Measurements from ENCODE around the gene TMEM117.
A peak's percentile ranks its signal among the peaks of the same experiment; 100 is the strongest.

The TMEM117 gene

DNA sequence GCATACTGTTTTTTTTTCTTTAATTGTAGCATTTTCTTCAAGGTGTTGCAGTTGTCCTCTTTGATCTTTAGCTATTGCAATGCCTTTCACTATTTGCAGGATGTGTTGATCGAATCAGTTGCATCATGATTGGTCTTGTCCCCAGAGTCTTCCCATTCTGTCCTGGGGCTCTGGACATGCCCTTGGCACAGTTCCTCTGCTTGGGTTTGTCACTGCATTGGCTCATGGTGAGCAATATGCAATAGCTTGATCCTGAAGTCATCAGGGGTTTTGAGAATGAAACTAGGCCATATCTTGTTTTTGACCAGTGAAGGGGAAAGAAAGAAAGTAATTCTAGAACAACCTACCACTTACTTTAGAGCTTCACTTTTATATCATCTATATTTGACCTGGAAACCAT, 281.5 kb downstream of the TMEM117 start:
- TF ChIP-seq, protein P1, sequence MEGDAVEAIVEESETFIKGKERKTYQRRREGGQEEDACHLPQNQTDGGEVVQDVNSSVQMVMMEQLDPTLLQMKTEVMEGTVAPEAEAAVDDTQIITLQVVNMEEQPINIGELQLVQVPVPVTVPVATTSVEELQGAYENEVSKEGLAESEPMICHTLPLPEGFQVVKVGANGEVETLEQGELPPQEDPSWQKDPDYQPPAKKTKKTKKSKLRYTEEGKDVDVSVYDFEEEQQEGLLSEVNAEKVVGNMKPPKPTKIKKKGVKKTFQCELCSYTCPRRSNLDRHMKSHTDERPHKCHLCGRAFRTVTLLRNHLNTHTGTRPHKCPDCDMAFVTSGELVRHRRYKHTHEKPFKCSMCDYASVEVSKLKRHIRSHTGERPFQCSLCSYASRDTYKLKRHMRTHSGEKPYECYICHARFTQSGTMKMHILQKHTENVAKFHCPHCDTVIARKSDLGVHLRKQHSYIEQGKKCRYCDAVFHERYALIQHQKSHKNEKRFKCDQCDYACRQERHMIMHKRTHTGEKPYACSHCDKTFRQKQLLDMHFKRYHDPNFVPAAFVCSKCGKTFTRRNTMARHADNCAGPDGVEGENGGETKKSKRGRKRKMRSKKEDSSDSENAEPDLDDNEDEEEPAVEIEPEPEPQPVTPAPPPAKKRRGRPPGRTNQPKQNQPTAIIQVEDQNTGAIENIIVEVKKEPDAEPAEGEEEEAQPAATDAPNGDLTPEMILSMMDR (conservative IDR thresholded peaks at IDR 0.05; ENCODE audit: low read depth, low read length): no peak
- DNase-seq (ENCODE audit: low read depth): no peak
- H3K4me3 ChIP-seq (ENCODE audit: low read depth, low read length): no peak overlapping the region

DNA sequence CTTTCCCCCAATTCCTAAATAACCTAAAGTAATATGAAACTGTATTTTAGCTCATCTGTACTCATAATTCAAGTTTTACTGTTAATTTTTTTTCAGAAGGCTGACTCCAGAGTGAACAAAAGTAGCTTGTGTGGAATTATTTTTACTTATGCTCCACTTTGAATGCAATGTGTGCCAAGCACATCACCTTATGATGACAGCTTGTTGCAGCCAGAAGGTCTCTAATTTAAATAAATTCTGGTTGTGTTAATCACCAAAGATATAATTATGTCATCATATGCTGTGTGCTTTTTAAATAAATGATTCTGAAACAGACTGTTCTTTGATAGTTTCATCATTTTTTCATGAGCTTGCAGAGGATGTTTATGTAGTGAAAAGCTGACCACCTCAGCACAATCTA, 283.1 kb downstream of the TMEM117 start:
- TF ChIP-seq, protein P1 (conservative IDR thresholded peaks at IDR 0.05; ENCODE audit: low read depth, low read length): no peak
- no peak overlapping the region for H3K4me3 ChIP-seq (ENCODE audit: low read depth, low read length)
- no peak for DNase-seq (ENCODE audit: low read depth)

DNA sequence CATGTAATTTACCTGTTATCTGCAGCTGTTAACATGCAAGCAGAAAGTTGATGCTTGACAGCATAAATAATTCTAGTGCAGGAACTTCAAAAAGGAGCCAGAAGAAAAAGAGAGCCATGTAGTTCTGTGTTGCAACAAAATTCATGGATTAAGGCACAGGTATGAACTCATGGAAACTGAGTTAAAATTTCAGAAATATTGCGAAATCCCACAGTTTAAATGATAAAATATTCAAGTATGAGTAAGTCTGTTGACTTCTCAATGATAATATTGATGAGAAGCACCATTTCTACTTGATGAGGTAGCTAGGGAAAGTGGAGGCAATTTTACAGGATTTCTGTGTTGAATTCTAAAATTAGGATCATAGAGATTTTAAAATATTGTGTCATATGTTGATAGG, 290.9 kb downstream of the TMEM117 start:
- no peak for DNase-seq (ENCODE audit: low read depth)
- no peak overlapping the region for H3K4me3 ChIP-seq (ENCODE audit: low read depth, low read length)
- TF ChIP-seq, protein P1 (conservative IDR thresholded peaks at IDR 0.05; ENCODE audit: low read depth, low read length): no peak

DNA sequence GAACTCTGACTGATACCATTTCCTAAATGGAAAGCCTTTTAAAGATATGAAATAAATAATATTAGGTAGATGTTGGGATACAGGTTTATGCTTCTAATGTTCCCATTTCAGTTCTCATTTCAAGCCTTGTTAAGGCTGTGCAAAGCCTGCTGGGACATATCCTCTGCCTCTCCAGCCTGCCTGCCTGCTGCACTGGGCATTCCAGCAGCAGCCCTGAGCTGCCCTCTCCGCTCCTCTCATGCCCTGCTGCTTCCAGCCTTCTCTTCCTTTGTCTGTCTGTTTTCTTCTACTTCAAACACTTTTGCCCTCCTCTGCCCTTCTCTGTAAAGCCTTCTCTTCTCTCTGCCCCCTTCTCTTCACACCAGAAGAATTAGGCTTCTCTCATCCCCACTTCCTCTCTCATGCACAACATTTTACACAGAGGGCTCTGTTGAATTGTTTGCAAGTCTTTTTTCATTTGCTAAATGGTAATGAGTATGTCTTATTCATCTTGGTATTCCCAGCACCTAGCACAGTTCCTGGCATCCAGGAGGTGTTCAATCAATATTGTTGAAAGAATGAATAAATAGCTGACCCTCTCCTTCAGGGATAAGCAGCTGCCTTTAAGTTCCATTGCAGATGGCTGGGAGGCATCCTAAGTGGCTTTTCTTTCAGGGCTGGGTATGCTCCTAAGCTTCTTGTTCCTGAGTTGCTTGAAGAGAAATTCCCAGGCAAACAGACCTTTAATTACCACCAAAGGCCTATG, 292.3 kb downstream of the TMEM117 start:
- H3K4me3 ChIP-seq (ENCODE audit: low read depth, low read length): no peak overlapping the region
- DNase-seq (ENCODE audit: low read depth): no peak
- TF ChIP-seq, protein P1 (conservative IDR thresholded peaks at IDR 0.05; ENCODE audit: low read depth, low read length): no peak

DNA sequence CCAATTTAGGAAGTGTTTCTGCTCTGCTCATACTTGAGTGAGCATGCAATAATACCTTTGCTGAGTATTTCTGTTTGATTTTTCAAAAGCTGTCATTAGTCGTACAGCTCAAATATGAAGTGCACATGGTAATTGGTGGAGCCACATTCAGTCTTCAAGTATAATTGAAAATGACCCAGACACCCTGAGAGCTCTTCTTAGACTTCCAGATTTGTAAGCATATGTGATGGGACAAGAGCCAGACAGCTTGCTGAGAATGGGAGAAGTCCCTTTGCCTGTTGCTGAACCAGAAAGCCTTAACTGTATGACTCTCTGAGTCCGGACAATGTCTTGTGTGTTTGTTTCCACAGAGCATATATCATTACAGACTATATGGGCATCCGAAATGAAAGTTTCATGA, 307.3 kb downstream of the TMEM117 start:
- TF ChIP-seq, protein P1 (conservative IDR thresholded peaks at IDR 0.05; ENCODE audit: low read depth, low read length): no peak
- DNase-seq (ENCODE audit: low read depth): no peak
- H3K4me3 ChIP-seq (ENCODE audit: low read depth, low read length): no peak overlapping the region

DNA sequence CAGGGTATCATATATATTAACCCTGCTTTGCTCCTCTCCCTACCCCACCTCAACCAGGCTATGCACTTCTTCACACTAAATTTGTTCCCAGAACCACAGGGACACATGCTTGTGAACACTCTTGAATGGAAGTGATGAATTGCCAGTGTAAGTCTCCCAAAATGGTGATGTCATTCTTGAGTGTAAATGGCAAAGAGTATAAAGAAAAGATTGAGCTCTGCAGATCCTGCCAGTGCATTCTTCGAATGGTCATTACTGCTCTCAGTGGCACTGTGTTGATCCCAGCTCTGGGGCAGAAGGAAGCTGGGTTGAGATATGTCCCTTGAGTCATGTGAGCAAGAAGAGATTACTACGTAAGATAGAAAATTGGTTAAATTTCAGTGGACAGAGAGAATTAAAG, 313.1 kb downstream of the TMEM117 start:
- DNase-seq (ENCODE audit: low read depth): no peak
- no peak overlapping the region for H3K4me3 ChIP-seq (ENCODE audit: low read depth, low read length)
- TF ChIP-seq, protein P1 (conservative IDR thresholded peaks at IDR 0.05; ENCODE audit: low read depth, low read length): no peak

DNA sequence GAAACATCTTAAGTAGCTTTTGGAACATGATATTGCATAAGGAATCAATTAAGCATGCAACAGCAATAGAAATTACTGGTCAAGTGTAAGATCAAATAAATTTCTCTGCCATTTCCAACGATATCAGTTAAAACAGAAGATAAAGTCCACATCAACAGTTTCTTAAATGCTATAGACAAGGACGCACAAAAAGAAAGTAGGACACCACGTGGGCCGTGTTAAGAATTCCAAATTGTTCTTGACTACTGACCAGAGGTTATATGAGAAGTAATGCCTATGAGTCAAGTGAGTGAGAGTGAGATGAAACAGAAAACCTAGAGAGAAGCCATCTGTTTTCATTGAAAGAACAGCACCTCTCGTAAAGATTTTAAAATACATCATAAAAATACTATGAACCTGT, 318.2 kb downstream of the TMEM117 start:
- DNase-seq (ENCODE audit: low read depth): peak; percentile 4
- TF ChIP-seq, protein P1 (conservative IDR thresholded peaks at IDR 0.05; ENCODE audit: low read depth, low read length): no peak
- no peak overlapping the region for H3K4me3 ChIP-seq (ENCODE audit: low read depth, low read length)
